H1 (cell line): ENCODE data around the gene TRIM40. TPM values are rescaled to one million over a fixed set of nuclear protein-coding genes. Genes with fewer than 3 reads are reported as not detected.

Experiments used
- CTCF ChIA-PET: fragments of 300-600 bp; sonication (Branson Sonifier 250); formaldehyde crosslinking; loops from one replicate; lab custom pipeline; 2021; ENCODE audit not compliant: partially characterized antibody; lab: Charles Lee
- POLR2A ChIA-PET: fragments of 300-600 bp; sonication (Branson Sonifier 250); formaldehyde crosslinking; loops from one replicate; lab custom pipeline; 2021; ENCODE audit warnings: inconsistent platforms; ENCODE audit not compliant: partially characterized antibody; lab: Charles Lee
- DNase-seq, 2 experiments: peaks; one replicate each; pipeline versions ENCODE4 v3.0.0 to v3.0.0-alpha.2; 2010 to 2022; ENCODE audit warnings: low spot score in 2 of 2, low read depth in 1 of 2, mixed read lengths in 1 of 2
- FAIRE-seq: peaks from 2 replicates; lab custom pipeline; 2011; peaks lifted over from hg19 to GRCh38; lab: Jason Lieb, UNC
- H2AFZ ChIP-seq: 2 replicates; pipeline ENCODE4 v1.8.1; 2012; ENCODE audit warnings: low read length, inconsistent platforms
- H2AK5ac ChIP-seq: 2 replicates; pipeline ENCODE4 v1.6.1; 2013; ENCODE audit warnings: low read depth, low read length
- H2BK120ac ChIP-seq: replicated peaks from 2 replicates; pipeline ENCODE3; 2013; ENCODE audit warnings: low read depth, low read length, inconsistent platforms
- H2BK12ac ChIP-seq: 2 replicates; pipeline ENCODE4 v1.6.1; 2013; ENCODE audit warnings: low read depth, low read length
- H2BK15ac ChIP-seq: 2 replicates; pipeline ENCODE4 v1.6.1; 2013; ENCODE audit warnings: low read length
- H2BK20ac ChIP-seq: 2 replicates; pipeline ENCODE4 v1.6.1; 2013; ENCODE audit warnings: low read length
- H2BK5ac ChIP-seq: 2 replicates; pipeline ENCODE4 v1.6.1; 2013; ENCODE audit warnings: low read depth, low read length
- H3K14ac ChIP-seq: 2 replicates; pipeline ENCODE4 v1.6.1; 2013; ENCODE audit warnings: inconsistent platforms; ENCODE audit not compliant: insufficient read length
- H3K18ac ChIP-seq: 2 replicates; pipeline ENCODE4 v1.6.1; 2013; ENCODE audit warnings: low read length; ENCODE audit errors: extremely low read depth
- H3K23ac ChIP-seq: 2 replicates; pipeline ENCODE4 v1.6.1; 2013; ENCODE audit warnings: inconsistent platforms; ENCODE audit not compliant: insufficient read length
- H3K23me2 ChIP-seq: 2 replicates; pipeline ENCODE4 v1.6.1; 2013; ENCODE audit warnings: low read depth, low read length
- H3K27ac ChIP-seq: 2 replicates; pipeline ENCODE4 v1.6.1; 2011; ENCODE audit warnings: low read depth, low read length, inconsistent platforms
- H3K27me3 ChIP-seq, 4 experiments: replicated peaks in 1 of 4; 1 replicate in 1 of 4; 2 replicates in 3 of 4; pipeline versions ENCODE4 v1.6.1 to v1.8.1; 2011 to 2013; ENCODE audit warnings: low read length in 3 of 4, mild to moderate bottlenecking in 3 of 4, inconsistent platforms in 2 of 4, mixed read lengths in 2 of 4, moderate library complexity in 1 of 4; ENCODE audit not compliant: control insufficient read depth in 3 of 4, insufficient read depth in 3 of 4; ENCODE audit errors: extremely low read depth in 1 of 4
- H3K36me3 ChIP-seq, 4 experiments: 2 replicates each; pipeline versions ENCODE4 v1.6.1 to v1.8.1; 2011 to 2013; ENCODE audit warnings: mild to moderate bottlenecking in 4 of 4, low read length in 3 of 4, moderate library complexity in 2 of 4, control low read depth in 1 of 4, inconsistent platforms in 1 of 4; ENCODE audit not compliant: insufficient read depth in 4 of 4, control insufficient read depth in 2 of 4
- H3K4ac ChIP-seq: replicated peaks from 2 replicates; pipeline ENCODE3; 2013; ENCODE audit warnings: low read length, low read depth, mixed read lengths, inconsistent platforms; ENCODE audit not compliant: insufficient read length
- H3K4me1 ChIP-seq, 4 experiments: replicated peaks in 1 of 4; 1 replicate in 1 of 4; 2 replicates in 3 of 4; pipeline versions ENCODE4 v1.6.1 to v1.8.1; 2011 to 2013; ENCODE audit warnings: low read length in 3 of 4, inconsistent platforms in 2 of 4, mixed read lengths in 1 of 4; ENCODE audit not compliant: insufficient read depth in 4 of 4, control insufficient read depth in 3 of 4
- H3K4me2 ChIP-seq, 2 experiments: 2 replicates each; pipeline versions ENCODE4 v1.6.1 to v1.8.1; 2011 to 2013; ENCODE audit warnings: low read depth in 2 of 2, low read length in 2 of 2, control low read depth in 1 of 2, inconsistent platforms in 1 of 2, mild to moderate bottlenecking in 1 of 2; ENCODE audit not compliant: insufficient read depth in 1 of 2
- H3K4me3 ChIP-seq, 4 experiments: fragments of 200-600, 300-600 bp in 1 of 4; sonication (generic), shearing (Covaris generic), sonication (Bioruptor Twin) in 1 of 4; 2 replicates each; pipeline versions ENCODE4 v1.5.1 to v1.8.1; 2011 to 2016; ENCODE audit warnings: low read length in 4 of 4, low read depth in 3 of 4, control low read depth in 2 of 4, inconsistent platforms in 2 of 4, mild to moderate bottlenecking in 2 of 4, mixed read lengths in 1 of 4, moderate library complexity in 1 of 4; ENCODE audit not compliant: insufficient read depth in 2 of 4; ENCODE audit errors: extremely low read depth in 1 of 4
- H3K56ac ChIP-seq: replicated peaks from 2 replicates; pipeline ENCODE3; 2013; ENCODE audit warnings: low read depth, mild to moderate bottlenecking, mixed read lengths, low read length, inconsistent platforms; ENCODE audit not compliant: insufficient read length
- H3K79me1 ChIP-seq: 2 replicates; pipeline ENCODE4 v1.6.1; 2013; ENCODE audit warnings: low read depth, low read length, control low read depth
- H3K79me2 ChIP-seq, 2 experiments: 2 replicates each; pipeline versions ENCODE4 v1.6.1 to v1.8.1; 2012 to 2013; ENCODE audit warnings: low read length in 2 of 2, mild to moderate bottlenecking in 2 of 2, inconsistent platforms in 1 of 2; ENCODE audit not compliant: insufficient read depth in 2 of 2, control insufficient read depth in 1 of 2
- H3K9ac ChIP-seq, 4 experiments: replicated peaks in 1 of 4; 1 replicate in 1 of 4; 2 replicates in 3 of 4; pipeline versions ENCODE4 v1.6.1 to v1.8.1; 2011 to 2013; ENCODE audit warnings: low read depth in 3 of 4, low read length in 3 of 4, control low read depth in 2 of 4, mild to moderate bottlenecking in 2 of 4, moderate library complexity in 2 of 4, inconsistent platforms in 1 of 4; ENCODE audit errors: extremely low read depth in 1 of 4
- H3K9me3 ChIP-seq, 2 experiments: 2 replicates each; pipeline versions ENCODE4 v1.6.1 to v1.8.1; 2012 to 2013; ENCODE audit warnings: mild to moderate bottlenecking in 2 of 2, moderate library complexity in 2 of 2, control low read depth in 1 of 2, inconsistent platforms in 1 of 2, low read depth in 1 of 2, low read length in 1 of 2, mixed read lengths in 1 of 2; ENCODE audit not compliant: insufficient read depth in 2 of 2
- H4K20me1 ChIP-seq, 2 experiments: replicated peaks in 1 of 2; 2 replicates each; pipeline versions ENCODE3 to v1.8.1; 2011 to 2013; ENCODE audit warnings: inconsistent platforms in 2 of 2, low read length in 2 of 2, mild to moderate bottlenecking in 1 of 2; ENCODE audit not compliant: insufficient read depth in 2 of 2, control insufficient read depth in 1 of 2
- H4K5ac ChIP-seq: 2 replicates; pipeline ENCODE4 v1.6.1; 2013; ENCODE audit warnings: low read length, low read depth, mixed read lengths, inconsistent platforms; ENCODE audit not compliant: insufficient read length
- H4K8ac ChIP-seq: 2 replicates; pipeline ENCODE4 v1.8.0; 2013; ENCODE audit warnings: mild to moderate bottlenecking, moderate library complexity, low read length, inconsistent platforms; ENCODE audit not compliant: insufficient read depth; ENCODE audit errors: extremely low read depth
- H4K91ac ChIP-seq: replicated peaks from 2 replicates; pipeline ENCODE3; 2013; ENCODE audit warnings: low read length, mixed read lengths, inconsistent platforms; ENCODE audit not compliant: insufficient read length
- CBX8 ChIP-seq: fragments of 300-800, 300-1000 bp; sonication (generic); IDR thresholded peaks from 2 replicates; pipeline ENCODE4 v1.7.1; 2016; ENCODE audit warnings: low read depth, low read length, borderline replicate concordance
- GABPA ChIP-seq: IDR thresholded peaks from 2 replicates; pipeline ENCODE4 v1.6.1; 2011; ENCODE audit warnings: mild to moderate bottlenecking, low read length, moderate library complexity, borderline replicate concordance; ENCODE audit not compliant: insufficient read depth
- HDAC2 ChIP-seq, 2 experiments: fragments of 300-600 bp in 1 of 2; sonication (generic) in 1 of 2; IDR thresholded peaks; 2 replicates each; pipeline ENCODE4 v1.6.1; 2011 to 2012; ENCODE audit warnings: low read depth in 2 of 2, low read length in 2 of 2, mild to moderate bottlenecking in 2 of 2, moderate library complexity in 2 of 2, borderline replicate concordance in 1 of 2, inconsistent platforms in 1 of 2
- JUND ChIP-seq: IDR thresholded peaks from 2 replicates; pipeline ENCODE4 v1.6.1; 2011; ENCODE audit warnings: mild to moderate bottlenecking, improper control_type of control experiment, low read length
- KDM4A ChIP-seq: IDR thresholded peaks from one replicate; pipeline ENCODE4 v1.7.1; 2012; ENCODE audit warnings: low read depth, mild to moderate bottlenecking, moderate library complexity, low read length, inconsistent platforms; ENCODE audit not compliant: severe bottlenecking
- MAFK ChIP-seq: IDR thresholded peaks from 2 replicates; pipeline ENCODE4 v1.6.1; 2012; ENCODE audit warnings: low read depth, mild to moderate bottlenecking, improper control_type of control experiment, low read length
- NRF1 ChIP-seq: IDR thresholded peaks from 2 replicates; pipeline ENCODE4 v1.6.1; 2011; ENCODE audit warnings: mild to moderate bottlenecking, low read depth, low read length, improper control_type of control experiment
- SAP30 ChIP-seq: fragments of 300-600 bp; sonication (generic); IDR thresholded peaks from 2 replicates; pipeline ENCODE4 v1.7.1; 2012; ENCODE audit warnings: low read length, moderate library complexity, mild to moderate bottlenecking, inconsistent platforms; ENCODE audit not compliant: insufficient read depth, insufficient replicate concordance
- SIN3A ChIP-seq, 2 experiments: IDR thresholded peaks in 1 of 2; conservative IDR thresholded peaks in 1 of 2; 2 replicates each; pipeline ENCODE4 v1.6.1; 2011 to 2012; ENCODE audit warnings: low read length in 2 of 2, improper control_type of control experiment in 1 of 2, low read depth in 1 of 2, mild to moderate bottlenecking in 1 of 2
- USF2 ChIP-seq: IDR thresholded peaks from 2 replicates; pipeline ENCODE4 v1.6.1; 2011; ENCODE audit warnings: low read length, improper control_type of control experiment
- WGBS, 2 experiments: shearing (Covaris generic) in 1 of 2; methylation state at CpG; one replicate each; pipeline versions ENCODE4 v1.1.6 to v1.1.7; 2013 to 2015; ENCODE audit warnings: low lambda C conversion rate in 2 of 2, mixed read lengths in 2 of 2, inconsistent platforms in 1 of 2, low coverage in 1 of 2, missing lambda C conversion rate in 1 of 2; ENCODE audit not compliant: insufficient replicate concordance in 2 of 2, insufficient coverage in 1 of 2, insufficient read length in 1 of 2; ENCODE audit errors: extremely low coverage in 1 of 2, missing lambda C conversion rate in 1 of 2; 5-methylcytosine and 5-hydroxymethylcytosine counted together
- polyA plus RNA-seq, 7 experiments: library from polyadenylated mRNA; depleted of rRNA in 3 of 7; stranded (reverse) in 5 of 7; unstranded in 2 of 7; fragments of >200 nt in 5 of 7; fragments of 200-250 nt in 2 of 7; gene quantifications; 1 replicate in 5 of 7; 2 replicates in 1 of 7; 4 replicates in 1 of 7; pipeline versions ENCODE4 v1.2.1 to v1.2.3, GENCODE V29; 2011 to 2013; ENCODE audit warnings: missing spikeins in 2 of 7, mixed read lengths in 2 of 7
- total RNA-seq: library from RNA; stranded (reverse); fragmentation: NEBNext Ultra II Directional; extraction: Animal tissue kit (Norgen Biotek cat#: 25700); gene quantifications from 2 replicates; pipeline ENCODE4 v1.2.1, GENCODE V29; 2021
- TF ChIP-seq, protein P1 (sequence below): IDR thresholded peaks from 2 replicates; pipeline ENCODE4 v1.6.1; 2011; ENCODE audit warnings: low read depth, mild to moderate bottlenecking, low read length; ENCODE audit not compliant: insufficient read depth

The TRIM40 gene
- total and polyA plus RNA-seq, 2 of the 8 experiments (the other 6 are each of a cell fraction or from before 2014, with no cell fraction given), result not detected

DNA sequence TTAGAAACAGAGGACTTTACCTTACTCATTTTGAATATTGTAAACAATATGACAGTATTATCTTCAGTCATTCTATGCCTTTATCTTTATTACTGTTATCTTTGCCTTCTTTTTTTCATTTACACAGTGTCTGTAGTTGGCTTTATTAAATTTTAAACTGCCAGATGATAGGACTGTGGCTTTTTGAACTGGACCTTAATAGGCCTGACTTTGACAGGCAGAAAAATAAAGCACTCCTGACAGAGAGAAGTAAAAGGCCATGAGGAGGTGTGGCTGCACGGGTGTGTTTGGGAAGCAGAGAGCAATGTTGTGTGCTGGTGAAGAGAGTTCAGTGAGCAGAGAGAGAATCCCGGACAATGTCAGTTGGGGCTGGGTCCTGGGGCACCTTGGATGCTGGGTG, 7.8 kb downstream of the TRIM40 start:
- Histone ChIP-seq H3K79me1 (no peaks in the 10 kb centered on the region), H3K4me2 (no peak overlapping the region), H3K23me2 (no peaks in the 10 kb centered on the region), H3K4me3 (no peak overlapping the region), H3K36me3 (no peaks in the 10 kb centered on the region), H4K91ac (no peak overlapping the region), H3K14ac (no peak overlapping the region), H3K23ac (no peak overlapping the region), H3K27ac (no peak overlapping the region), H4K20me1 (no peaks in the 10 kb centered on the region), H2BK20ac (no peak overlapping the region), H2BK12ac (no peak overlapping the region), H3K9ac (no peak overlapping the region), H3K18ac (no peak overlapping the region), H4K8ac (no peak overlapping the region), H4K5ac (no peak overlapping the region), H2AK5ac (no peak overlapping the region), H2BK15ac (no peak overlapping the region), H2AFZ (no peak overlapping the region), H2BK120ac (no peak overlapping the region), H3K79me2 (no peaks in the 10 kb centered on the region), H3K56ac (no peak overlapping the region), H3K4ac (no peak overlapping the region), H2BK5ac (no peak overlapping the region), H3K27me3 (0 out of 7 replicates have a peak, but pooled peaks cover 0 to 3% (median 0%) of the 10 kb centered on the region in 4 experiments), H3K9me3 (no peaks in the 10 kb centered on the region), H3K4me1 (peaks cover 0 to 4% (median 0%) of the 10 kb centered on the region in 4 experiments; a peak in 2 of 7 replicates)
- WGBS, 2 experiments, result 93% methylated on average over 2 of the region's 2 CpGs; no CpG with 5 or more reads in 1 of the 2 experiments
- ChIA-PET CTCF (interaction anchor here (0.7 to 5.4 kb wide), 5 partner anchors 10 to 107 kb away, joined by 3 to 27 read pairs (median 3); no protein-coding TSS in a partner anchor), POLR2A (no interaction called here)
- no peak for FAIRE-seq
- no peak for DNase-seq
- TF ChIP-seq KDM4A (no peak), MAFK (no peak), SIN3A (conservative IDR thresholded peaks at IDR 0.05 in 1 of 2, IDR thresholded peaks at IDR 0.05 in 1 of 2; ENCODE audit: low read depth in 1 of 2, low read length in 2 of 2) (no peak), CBX8 (no peak), NRF1 (no peak), HDAC2 (IDR thresholded peaks at IDR 0.05; ENCODE audit: borderline replicate concordance in 1 of 2, low read depth in 2 of 2, low read length in 2 of 2) (no peak), JUND (no peak), USF2 (no peak), GABPA (no peak), SAP30 (no peak)
- TF ChIP-seq, protein P1, sequence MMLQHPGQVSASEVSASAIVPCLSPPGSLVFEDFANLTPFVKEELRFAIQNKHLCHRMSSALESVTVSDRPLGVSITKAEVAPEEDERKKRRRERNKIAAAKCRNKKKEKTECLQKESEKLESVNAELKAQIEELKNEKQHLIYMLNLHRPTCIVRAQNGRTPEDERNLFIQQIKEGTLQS, result no peak
